AG08395 (cell line): Measurements from ENCODE around the gene MYO3B.
"Not testable (repeated sequence)": the region's sequence is repeated elsewhere in the genome, so short reads cannot be mapped to it uniquely, and the experiment has no call there.

Experiments used
- DNase-seq: peaks from one replicate; pipeline ENCODE4 v3.0.0; 2012; ENCODE audit warnings: mixed read lengths, low spot score

The MYO3B gene

GRCh38 chr2:170472498-170472897 lies 294.6 kb downstream of the MYO3B start:
- DNase-seq, result not testable (repeated sequence)

- DNase-seq, result no peak
These were observed 297.9 kb downstream of the MYO3B start for GRCh38 chr2:170475878-170476277.

DNA sequence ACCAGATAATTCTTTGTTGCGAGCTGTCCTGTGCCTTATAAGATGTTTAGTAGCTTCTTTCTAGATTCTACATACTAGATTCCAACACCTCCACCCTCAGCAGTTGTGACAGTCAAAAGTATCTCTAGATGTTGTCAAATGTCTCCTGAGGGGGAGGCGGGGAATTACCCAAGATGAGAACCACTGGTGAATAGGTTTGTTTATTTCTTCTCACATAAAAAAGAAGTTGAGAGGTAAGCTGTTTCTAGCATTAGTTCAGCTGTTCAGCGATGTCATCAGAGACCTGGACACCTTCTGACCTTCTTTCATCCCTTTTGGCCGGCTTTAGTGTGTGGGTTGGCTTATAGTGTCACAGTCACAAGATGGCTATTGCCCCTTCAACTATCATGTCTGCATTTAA lies 299.7 kb downstream of the MYO3B start:
- DNase-seq, result no peak

GRCh38 chr2:170481201-170481600 lies 303.3 kb downstream of the MYO3B start:
- no peak for DNase-seq

- DNase-seq, result no peak
These were observed 306.6 kb downstream of the MYO3B start for GRCh38 chr2:170484552-170484951.

DNA sequence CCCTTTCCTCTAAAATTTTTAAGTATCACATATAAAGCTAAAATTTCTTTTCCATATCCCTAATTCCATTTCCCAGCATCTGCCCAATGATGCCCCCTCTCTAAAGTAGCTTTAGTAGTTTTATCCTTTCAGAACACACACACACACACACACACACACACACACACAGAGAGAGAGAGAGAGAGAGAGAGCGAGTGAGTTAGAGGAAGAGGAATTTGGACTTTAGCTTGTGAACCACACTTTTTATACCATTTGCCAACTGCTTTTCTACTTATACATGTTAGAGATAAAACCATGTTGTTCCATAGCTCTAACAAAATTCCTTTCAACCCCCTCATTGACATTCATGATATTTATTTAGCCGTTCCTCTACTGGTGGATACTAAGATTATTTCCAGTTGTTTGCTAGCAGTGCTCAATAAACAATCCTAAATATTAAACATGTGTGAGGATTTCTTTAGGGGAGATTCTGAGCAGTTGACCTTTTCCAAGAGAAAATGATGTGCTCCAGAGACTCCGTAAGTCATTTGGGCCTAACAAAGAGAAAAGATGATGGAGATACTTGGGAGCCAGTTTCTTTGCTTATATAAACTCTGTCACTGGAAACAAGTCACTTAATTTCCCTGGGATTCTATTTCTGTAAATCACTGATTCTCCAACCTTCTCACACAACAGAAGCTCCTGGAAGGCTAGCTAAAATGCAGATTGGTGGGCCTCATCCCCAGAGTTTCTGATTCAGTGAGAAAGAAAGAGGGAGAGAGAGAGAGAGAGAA lies 307.5 kb downstream of the MYO3B start:
- no peak for DNase-seq

DNA sequence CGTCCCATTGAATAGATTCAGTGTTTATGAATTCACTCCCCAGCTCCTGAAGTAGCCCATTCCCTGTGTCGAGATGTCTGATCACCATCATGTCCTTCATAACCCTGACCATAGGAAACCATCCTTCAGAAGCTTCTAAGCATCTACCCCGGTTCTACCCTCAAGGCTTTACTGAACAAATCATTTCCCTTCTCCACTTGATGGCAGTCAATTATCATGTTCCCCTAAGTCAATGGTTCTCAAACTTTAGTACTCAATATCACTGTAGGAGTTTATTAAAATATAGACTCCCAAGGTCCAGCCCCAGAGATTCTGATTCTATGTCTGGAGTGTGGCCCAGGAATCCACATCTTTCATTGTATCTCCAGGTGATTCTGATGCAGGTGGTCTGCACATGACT lies 308.8 kb downstream of the MYO3B start:
- no peak for DNase-seq

GRCh38 chr2:170488807-170489206 lies 310.9 kb downstream of the MYO3B start:
- no peak for DNase-seq

DNA sequence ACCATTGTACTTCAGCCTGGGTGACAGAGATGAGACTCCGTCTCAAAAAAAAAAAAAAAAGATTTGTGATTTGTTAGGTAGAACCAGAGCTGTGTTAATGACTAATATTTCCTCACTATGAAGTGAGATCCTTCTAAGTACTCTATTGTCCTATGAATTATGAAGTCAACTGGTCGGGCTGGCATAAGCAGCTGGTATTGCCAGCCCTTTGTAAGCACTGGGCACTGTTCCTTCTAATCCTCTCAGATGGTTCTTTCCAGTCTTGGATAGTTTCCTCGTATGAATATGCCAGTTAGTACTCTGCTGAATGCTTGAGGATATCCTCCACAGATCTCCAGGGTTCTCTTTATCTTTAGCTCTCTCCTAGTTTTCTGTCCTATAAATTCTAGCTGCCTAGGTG lies 314.1 kb downstream of the MYO3B start:
- DNase-seq, result no peak

- no peak for DNase-seq
These were observed 315.6 kb downstream of the MYO3B start for GRCh38 chr2:170493426-170494097.

DNA sequence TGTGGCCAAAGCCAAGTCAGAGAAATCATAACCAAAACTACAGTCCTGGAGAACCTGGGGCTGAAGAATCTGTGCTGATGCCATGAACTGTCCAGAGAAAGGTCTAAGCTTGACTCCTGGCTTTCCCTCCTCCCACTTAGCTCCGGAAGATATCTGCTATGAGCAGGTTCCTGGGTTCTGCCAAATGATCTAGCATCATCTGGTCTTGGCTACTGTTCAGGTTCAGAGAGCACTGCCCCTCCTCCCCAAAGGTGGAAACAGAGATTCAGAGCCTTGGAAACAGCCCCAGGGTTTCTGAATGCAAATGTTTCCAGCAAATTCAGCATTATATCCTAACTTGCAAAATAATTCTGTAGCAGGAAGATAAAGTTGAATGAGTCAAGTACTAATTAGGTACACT lies 317.9 kb downstream of the MYO3B start:
- no peak for DNase-seq

- DNase-seq, result no peak
These were observed 320.7 kb downstream of the MYO3B start for GRCh38 chr2:170498619-170499018.

GRCh38 chr2:170500104-170500503 lies 322.2 kb downstream of the MYO3B start:
- DNase-seq, result no peak

DNA sequence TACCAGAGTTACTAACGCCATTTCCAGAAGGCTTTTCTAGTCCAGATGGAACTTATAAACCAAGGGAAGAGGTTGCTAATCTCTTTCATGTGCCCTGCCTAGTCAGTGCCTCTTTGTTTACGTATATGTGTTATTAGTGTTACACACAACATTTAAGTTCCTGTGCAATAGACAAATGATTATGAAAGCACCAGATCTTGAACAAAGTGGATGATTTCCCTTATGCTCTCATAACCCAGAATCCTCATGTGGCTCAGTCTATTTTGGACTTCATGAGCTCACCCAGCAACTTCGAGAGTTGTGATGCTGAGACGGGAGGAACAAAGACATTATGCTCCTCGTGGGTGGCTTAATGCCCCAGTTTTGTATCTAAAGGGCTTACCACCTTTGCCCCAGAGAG lies 322.8 kb downstream of the MYO3B start:
- DNase-seq, result no peak

DNA sequence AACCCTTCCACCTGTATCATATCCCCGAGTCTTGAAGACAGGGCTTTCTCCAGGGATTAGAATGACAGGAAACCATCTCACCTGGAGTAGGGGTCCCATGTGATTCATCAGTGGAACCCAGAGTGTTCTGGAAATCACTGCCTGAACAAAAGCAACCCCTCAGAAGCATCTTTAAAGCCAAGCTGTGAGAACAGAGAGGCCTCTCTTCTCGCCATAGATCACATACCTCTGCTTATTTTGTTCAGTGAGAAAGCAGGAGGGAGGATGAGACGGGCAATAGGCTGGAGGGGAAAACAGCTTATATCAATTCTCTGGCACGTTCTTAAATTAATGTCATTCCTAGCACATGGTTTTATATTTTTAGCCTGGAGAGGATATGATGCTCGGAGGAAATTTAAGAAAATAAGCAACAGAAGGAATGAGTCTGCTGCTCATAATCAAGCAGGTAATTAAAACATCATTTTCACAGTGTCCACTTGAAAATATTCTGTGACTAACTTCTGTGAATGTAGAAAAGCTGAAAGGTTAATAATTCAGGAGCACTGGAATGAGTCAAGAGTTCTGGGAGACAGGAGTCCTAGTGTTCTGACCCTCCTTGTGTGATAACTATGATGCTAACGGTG lies 323.6 kb downstream of the MYO3B start:
- no peak for DNase-seq

DNA sequence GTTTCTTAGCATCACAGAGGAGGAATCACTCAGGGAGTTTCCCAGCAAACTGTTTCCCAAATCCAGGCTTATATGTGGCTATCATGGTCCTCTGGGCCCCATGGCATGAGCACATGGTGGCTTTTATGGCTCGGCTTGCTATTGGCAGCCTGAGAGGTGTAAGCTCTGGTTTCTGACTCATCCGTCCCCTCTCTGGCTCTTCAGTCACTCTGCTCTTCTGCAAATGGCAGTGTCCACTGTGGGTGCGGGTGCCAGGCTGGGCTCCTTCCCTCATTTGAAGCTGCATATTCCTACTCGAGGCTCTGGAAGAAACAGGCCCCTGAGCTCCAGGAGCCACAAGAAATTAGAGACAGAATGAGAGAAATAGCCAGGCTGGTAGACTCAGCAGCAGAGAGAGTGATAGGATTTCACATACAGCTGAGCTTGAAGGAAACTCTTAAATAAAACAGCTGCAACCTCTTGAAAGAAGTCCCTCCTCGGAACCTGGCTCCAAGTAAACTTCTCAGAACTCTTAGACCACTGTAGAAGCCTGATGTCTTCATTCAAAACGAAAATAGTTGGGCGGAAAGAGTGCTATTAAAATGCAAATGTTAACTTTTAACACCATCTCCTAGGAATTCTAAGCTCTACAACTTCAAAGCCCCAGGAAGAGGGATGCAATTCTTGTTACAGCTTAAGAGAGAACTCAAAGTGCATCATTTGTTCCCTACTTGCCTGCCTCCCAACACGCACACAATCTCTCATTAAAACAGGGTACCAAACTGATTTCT lies 324.6 kb downstream of the MYO3B start:
- DNase-seq, result no peak

DNA sequence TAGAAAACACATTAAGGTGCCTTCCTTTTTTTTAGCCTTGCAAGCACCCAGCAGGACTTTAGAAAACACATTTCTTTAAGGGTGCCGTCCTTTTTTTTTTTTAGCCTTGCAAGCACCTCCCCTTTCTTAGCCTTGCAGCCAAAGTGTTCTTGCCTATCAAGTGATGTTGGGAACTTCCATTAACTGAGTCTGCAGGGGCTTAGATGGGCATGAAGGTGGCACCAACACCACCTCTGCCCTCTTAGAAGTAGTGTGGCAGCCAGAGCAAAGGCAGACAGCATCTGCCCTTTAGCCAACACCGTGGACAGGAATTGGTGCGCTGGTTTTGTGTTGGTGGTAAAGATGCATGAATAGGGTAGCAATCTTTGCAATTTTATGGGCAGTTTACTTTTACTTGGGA lies 325.6 kb downstream of the MYO3B start:
- DNase-seq, result no peak

GRCh38 chr2:170503971-170504809 lies 326.2 kb downstream of the MYO3B start:
- DNase-seq, result no peak

GRCh38 chr2:170504810-170505145 lies 326.8 kb downstream of the MYO3B start:
- DNase-seq, result no peak

GRCh38 chr2:170505631-170506275 lies 327.8 kb downstream of the MYO3B start:
- peak; percentile 44 for DNase-seq
